Activated CD8-positive, alpha-beta memory T cell treated with anti-CD3 and anti-CD28 coated beads for 48 hours (primary cell): Measurements from ENCODE around the gene CD28.
A peak's percentile ranks its signal among the peaks of the same experiment; 100 is the strongest.

ENCODE experiments used
- DNase-seq, 3 experiments: peaks; one replicate each; pipeline ENCODE4 v3.0.0-alpha.2; 2020; ENCODE audit warnings: low read depth in 2 of 3, low spot score in 2 of 3

CD28 gene

GRCh38 chr2:203706403-203706802, at the start of gene CD28:
Gene CD28, plus strand, starts transcription at chr2:203706639. Its CDS starts 58 bp downstream, at chr2:203706697.
- peak; percentile 44 to 66 (median 61) for DNase-seq

DNA sequence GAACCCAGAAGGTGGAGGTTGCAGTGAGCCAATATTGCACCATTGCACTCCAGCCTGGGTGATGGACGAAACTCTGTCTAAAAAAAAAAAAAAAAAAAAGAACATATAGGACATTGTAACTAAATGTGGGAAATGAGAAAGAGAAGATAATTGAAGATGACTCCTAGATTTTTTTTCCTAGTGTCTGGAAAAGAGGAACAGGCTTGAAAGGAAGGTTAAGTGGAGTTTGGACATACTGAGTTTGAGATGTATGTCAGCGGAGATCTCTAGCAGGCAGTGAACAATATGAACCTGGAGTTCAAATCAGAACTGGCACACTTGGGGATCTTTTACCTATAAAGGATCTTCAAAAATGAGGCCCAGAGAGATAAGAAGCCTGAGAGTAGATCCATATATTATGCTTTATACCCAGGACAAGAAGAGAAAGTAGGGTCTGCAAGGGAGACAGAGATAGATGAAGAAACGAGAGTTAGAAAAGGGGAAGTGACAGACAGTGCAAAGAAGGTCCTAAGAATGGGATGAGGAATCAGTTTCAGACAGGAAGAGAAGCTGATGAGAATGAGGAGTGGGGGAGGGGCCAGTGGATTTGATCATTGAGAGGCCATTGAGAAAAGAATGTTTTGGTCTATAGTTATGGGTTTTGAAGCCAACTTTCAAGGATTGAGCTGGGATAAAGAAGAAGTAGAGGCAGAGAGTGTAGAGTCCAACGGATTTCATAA, 46.9 kb upstream of the CD28 start:
- no peak for DNase-seq

- no peak for DNase-seq
Observed at GRCh38 chr2:203660465-203660864, 46.0 kb upstream of the CD28 start.

DNA sequence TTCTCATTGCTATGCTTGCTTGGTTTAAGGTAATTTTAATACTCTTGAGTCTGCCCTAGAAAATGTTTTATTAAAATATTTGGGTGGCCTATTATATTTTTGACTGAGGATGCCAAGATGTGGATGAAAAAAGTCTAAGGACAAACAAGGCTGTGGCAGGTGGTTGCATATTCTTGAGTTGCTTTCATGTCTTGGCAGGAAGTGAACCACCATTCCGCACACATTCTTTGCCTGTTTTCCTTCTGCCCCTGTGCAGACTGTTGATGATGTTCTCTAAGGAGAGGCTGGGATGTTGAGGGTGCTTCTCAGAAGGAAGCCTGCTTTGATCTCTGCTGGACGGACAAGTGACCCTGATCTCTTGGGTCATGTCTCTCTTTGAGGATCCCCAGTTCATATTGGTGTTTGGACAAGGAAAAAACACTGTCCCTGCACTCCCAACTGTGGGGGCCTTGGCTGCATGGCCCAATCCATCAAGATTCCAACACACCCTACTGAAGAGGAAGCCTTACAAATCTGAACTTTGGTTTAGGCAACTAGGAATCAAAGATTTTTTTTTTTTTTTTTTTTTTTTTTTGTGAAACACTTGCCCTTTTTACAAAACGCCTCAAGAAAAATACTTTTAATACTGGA, 45.0 kb upstream of the CD28 start:
- no peak for DNase-seq

- no peak for DNase-seq
Observed at GRCh38 chr2:203662487-203662886, 44.0 kb upstream of the CD28 start.

DNA sequence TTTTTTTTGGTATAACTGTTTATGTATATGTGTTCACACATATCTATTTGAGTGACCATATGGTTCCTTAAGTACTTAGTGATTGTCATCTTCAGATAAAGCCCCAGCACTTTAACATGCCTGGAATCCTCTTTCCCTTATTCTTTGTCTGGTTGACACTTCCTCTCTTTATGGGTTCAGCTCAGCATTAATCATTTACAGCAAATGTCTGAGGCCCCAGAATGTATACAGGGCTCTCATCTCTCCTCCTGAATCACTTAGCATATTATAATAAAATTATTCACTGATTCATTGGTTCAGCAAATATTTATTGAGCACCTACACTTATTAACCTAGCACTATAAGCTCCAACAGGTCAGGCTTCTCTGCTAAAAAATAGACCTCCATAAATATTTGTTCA, 43.5 kb upstream of the CD28 start:
- no peak for DNase-seq

- no peak for DNase-seq
Observed at GRCh38 chr2:203664029-203664755, 42.2 kb upstream of the CD28 start.

GRCh38 chr2:203667838-203668237, 38.6 kb upstream of the CD28 start:
- no peak for DNase-seq

DNA sequence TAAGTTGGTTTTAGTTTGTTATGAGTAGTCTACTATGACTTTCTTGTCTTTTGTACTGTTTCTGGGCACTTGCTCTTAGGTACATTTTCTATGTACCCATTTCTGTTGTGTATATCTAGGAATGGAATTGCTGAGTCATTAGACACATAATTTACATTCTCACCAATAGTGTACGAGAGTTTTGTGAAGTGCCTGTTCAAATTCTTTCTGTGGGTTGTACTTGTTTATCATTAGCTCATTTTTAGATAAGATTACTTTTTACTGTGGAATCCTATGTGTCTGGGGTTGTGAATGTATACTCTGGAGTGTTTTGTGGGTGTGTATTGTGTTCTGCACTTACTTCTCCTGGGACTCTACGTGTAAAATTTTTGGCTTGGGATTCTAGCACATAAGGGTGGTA, 36.6 kb upstream of the CD28 start:
- DNase-seq, result no peak

DNA sequence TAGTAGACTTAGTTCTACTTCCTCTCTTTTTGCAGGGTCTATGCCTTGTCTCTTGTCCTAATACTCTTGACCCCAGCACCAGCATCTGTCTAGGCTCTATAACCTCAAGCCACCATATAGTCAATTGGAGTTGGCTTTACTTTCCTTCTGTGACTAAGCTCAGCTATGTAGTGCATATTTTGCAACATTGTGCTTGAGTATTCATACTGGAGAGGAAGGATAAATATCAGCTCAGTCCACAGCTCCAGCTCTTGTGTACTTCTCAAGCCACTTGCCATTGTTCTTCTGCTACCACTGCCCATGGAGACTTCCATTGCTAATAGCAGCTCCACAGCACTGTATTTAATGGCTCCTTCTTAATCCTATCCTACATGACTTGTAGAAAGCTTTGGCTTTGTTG, 35.5 kb upstream of the CD28 start:
- no peak for DNase-seq

DNA sequence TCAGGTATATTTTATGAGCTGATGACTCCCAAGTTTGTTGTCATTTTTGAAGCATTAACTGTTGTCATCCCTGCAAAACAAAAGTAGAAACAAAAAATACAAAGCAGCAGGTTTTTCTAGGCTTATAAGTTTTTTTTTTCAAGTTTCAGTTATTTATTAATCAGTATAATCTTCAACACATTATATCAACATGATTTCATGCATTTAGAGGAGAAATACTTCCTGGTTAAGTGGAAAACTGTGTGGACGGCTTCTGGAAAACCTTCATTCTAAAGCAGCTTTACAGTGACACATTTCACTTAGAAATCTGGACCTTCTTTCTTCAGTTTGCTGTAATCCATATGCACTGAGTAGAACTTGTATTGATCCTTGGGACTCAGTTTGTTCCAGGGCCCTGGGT, 34.6 kb upstream of the CD28 start:
- DNase-seq, result no peak

GRCh38 chr2:203672856-203673255, 33.6 kb upstream of the CD28 start:
- DNase-seq, result no peak

- peak in 2 of 3 experiments; percentile 14 to 29 for DNase-seq
Observed at GRCh38 chr2:203673933-203674332, 32.5 kb upstream of the CD28 start.

- no peak for DNase-seq
Observed at GRCh38 chr2:203675086-203675485, 31.4 kb upstream of the CD28 start.

DNA sequence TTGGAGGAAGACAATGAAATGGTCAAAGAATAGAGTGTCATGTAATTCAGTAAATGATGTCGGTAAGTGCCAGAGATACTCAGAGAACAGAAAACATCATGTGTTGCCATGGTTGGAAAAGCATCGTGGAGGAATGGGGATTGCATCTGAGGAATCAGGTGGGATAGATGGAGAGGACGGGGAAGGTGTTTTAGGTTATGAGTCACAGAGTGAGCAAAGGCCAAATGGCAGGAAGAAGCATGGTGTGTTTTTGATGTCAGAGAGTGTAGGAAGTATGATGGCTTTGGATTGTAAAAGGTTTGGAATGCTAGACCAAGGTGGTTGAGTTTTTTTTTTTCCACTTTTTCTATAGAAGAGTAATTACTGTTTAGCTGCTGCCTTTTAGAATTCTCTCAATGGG, 27.5 kb upstream of the CD28 start:
- no peak for DNase-seq

- DNase-seq, result no peak
Observed at GRCh38 chr2:203679401-203679800, 27.0 kb upstream of the CD28 start.

DNA sequence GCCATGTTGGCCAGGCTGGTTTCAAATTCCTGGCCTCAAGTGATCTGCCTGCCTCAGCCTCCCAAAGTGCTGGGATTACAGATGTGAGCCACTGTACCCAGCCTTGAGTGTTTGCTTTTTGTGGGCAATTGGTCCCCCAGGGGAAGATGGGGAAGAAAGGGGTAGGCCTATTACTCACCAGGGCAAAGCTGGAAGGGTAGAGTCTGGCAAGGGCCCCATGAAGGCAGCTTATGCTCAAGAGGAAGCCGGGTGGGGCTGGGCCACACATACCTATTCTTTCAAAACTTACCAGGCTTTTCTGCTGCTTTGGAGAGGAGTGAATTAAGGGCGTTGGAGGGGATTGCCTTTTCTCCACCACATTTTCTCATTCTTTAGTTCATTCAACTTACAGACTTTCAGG, 24.5 kb upstream of the CD28 start:
- no peak for DNase-seq

- no peak for DNase-seq
Observed at GRCh38 chr2:203682688-203683130, 23.7 kb upstream of the CD28 start.

- no peak for DNase-seq
Observed at GRCh38 chr2:203683421-203683820, 23.0 kb upstream of the CD28 start.

- DNase-seq, result no peak
Observed at GRCh38 chr2:203683932-203684556, 22.4 kb upstream of the CD28 start.

DNA sequence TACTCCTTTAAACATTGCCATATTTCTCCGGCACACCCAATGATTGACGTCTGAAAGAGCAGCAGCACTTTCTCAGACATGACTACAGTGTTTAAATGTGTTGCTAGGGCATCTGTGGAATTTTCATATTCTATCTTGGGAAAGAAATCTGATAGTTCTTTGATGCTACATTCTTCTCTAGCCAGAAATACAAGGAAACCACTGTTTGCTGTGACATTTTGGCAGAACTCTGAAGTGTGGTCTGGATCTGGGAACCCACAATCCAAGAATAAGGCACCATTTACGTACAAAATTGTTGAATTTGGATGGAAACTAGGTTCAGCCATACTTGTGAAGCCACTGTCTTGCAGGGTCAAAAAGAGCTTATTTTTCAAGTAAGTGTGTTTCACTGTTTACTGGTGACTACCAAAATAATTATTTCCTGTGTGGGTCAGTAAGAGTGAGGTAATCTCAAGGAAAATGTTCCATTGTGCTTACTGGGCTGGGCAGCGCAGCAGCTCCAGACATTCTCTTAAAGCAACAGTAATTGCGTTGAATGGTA, 21.3 kb upstream of the CD28 start:
- DNase-seq, result no peak
